GDM1 (cell line): ENCODE measurements around the gene CTDNEP1.
"Not testable (repeated sequence)": the region's sequence is repeated elsewhere in the genome, so short reads cannot be mapped to it uniquely, and the experiment has no call there.

Source experiments
- DNase-seq: peaks from one replicate; lab custom pipeline; 2025; lab: John Stamatoyannopoulos, UW

Gene CTDNEP1

DNA sequence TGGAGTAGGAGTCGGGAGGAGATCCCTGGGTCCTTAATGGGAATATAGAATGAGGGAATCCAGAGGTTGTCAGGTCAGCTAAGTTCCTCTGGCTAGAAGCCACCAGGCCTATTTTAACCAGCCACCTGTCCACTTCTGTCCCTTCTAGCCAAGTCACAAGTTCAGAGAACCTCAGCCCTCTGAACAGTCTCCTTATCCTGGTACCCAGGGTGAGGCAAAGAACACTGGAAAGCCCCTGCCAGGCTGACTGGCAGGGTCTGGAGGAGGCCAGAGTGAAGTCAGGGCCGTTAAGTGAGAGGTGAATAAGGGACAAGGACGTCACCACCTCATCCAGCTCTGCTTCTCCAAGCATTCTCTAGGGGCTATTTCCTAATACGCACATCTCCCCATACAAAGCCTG lies 2.7 kb downstream of the CTDNEP1 start:
- DNase-seq = no peak

DNA sequence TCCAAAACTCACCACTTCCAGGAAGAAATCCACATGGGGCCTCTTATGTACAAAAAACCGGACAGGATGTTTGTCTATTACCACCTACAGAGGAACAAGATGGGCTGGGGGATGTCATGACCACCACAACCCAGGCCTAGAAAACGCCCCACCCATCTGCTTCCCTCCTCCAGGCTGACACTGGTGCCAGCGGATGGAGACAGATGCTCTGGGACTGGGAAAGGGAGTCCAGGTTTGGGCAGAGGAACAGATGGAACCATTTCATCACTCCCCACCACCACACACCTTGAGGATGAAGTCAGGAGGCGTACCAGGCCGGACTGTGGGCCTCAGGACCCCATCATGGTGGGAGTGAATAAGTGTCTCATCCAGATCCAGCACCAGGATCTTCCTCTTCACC lies 4.8 kb downstream of the CTDNEP1 start:
- no peak for DNase-seq

DNA sequence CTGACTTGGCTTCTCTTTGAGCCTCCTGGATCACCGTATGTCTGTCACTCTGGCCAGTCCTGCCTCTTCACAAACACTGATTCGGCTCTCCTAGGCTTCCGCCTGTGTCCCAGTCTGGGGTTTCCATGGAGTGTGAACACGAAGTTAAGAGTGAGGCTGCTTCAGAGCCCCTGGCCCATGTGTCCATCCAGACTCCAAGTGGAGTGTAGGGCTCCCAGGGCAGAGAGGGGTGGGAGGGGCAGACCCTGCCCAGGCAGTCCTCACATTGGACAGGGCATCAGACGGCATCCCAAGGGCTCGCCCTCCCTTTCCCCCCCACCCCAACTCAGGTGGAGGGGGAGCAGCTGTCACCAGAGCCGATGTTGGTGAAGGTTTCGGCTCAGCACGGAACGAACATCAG lies 7.7 kb downstream of the CTDNEP1 start:
- not testable (repeated sequence) for DNase-seq

DNA sequence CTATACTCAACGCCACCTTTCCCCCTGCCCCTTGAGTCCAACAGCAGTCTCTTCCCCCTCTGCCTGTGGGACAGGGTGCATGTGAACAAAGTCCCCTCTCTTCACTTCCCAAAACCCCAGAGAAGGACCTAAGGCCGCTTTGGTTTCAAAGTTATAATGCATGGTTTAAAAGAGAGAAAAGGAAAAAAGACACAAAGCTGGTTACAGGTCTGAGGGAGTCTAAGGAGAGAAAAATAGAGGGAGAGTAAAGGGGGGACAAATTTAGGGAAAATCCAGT lies 8.1 kb downstream of the CTDNEP1 start:
- DNase-seq = no peak

DNA sequence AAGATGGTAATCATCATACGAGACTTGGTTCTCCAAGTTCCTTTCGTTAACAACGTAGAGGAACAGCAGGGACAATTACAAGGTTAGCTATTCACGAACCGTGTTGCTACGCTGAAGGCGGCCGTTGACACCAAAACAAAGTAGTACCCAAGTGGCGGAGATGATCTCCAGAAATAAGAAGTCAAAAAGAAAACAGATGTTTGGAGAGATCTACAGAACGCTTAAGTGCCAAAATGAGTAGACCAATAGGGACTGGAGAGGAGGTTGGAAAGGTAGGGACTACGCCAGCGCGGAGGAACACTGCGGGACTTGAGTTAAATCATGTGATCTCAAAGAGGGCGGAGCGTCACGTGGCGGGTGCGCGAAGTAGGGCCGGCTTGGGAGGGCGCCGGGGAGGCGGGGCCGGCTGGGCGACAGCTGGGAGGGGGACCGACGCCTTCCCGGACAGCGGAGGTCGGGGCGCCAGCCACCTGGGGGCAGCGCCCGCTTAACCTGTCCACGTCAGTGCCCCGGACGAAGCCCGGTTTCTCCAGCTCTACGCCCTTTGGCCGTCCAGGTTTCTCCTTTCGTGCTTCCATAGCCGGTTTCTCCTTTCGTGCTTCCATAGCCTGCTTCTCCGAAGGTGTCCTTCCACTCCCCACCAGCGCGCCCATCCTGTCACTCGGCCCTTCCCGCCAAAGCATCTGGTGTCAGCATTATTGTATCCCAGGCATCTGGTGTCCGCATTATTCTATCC lies 8.6 kb downstream of the CTDNEP1 start:
- DNase-seq = peak; percentile 87

DNA sequence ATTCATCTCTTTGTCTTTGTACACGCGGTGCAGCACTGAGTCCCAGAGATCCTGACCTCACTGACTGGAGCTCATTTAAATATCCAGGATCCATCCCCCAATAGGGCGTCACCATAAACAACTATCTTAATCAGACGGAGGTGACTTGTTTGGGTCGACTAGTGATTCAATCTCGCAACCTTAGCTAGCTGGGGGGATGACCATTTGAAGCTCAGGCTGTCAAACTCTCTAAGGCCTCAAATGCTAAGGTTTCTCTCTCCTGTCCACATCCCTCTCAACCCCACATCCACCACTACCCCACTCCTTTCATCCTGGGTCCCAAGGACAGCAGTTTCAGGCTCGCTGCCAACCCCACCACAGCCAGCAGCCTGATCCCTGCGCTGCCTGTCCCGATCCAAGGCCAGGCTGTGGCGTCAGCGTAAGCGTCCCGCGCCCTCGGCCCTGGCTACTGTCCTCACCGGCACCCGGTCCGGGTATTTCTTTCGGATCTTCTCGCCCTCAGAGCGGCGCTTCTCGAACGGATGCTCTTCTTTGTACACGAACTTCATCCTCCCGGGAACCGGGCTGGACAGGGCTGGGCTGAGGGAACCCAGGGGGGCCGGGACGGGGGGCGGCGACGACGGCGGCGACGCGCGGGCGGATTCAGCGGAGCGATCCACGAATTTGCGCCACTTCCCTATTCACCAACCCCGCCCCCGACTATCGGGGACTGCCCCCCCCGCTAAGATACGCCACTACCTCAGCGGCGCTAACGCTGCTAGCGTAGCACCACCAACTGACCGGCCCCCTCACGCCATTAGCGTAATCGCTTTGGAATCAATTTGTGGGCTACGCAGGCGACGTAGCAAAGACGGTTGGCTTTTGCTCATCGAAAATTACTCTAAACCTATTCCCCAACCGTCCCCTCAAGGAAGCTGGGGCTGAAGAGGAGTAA lies 9.5 kb downstream of the CTDNEP1 start, which contains the start of gene GABARAP:
TSS of gene GABARAP (minus strand) at position 667 of the 934 bp plus-strand sequence. CDS start at position 548, 119 bp downstream.
- peak; percentile 79 for DNase-seq

DNA sequence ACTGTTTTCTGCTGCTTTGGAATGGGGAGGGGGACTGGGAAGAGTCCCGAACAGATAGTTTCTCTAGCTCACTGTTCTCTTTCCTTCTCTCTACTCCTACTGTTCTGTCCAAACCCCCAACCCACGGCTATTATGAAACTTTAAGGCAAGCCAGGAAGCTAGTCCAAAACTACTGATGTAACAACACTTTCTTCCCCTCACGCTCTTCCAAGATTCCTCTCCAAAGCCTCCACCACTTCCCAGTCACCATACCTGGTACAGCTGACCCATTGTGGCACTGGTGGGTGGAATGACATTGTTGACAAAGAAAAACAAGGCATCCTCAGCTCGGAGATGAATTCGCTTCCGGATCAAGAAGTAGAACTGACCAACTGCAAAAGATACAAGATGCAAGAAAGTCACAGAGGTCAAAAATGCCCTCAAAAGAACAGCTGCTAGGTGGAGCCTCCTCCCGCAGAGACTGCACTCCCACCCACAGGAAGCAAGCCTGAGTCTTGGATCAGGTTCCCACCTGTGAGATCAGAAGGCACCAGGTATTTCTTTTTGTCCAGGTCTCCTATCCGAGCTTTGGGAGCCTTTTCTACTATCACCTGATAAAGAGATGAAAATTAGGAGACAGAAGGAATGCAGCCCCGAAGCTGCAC lies 10.3 kb downstream of the CTDNEP1 start:
- no peak for DNase-seq

DNA sequence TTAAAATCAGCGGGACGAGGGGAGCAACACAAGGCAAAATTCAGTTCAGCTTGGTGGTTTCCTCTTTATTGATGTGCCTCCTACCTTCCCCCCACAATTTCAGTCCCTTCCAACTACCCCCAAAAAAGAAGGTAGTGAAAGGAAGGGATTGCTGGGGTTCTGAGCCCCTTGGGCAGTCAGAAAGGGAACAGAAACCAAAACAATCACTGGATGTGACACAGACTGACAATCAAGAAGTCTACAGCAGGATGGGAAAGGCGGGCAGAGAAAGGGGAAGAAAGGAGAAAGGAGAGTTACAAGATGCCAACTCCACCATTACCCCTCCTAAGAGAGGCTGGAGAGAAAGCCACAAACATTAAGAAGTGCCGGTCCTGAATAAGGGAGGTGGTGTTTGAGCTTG lies 11.2 kb downstream of the CTDNEP1 start:
- no peak for DNase-seq

DNA sequence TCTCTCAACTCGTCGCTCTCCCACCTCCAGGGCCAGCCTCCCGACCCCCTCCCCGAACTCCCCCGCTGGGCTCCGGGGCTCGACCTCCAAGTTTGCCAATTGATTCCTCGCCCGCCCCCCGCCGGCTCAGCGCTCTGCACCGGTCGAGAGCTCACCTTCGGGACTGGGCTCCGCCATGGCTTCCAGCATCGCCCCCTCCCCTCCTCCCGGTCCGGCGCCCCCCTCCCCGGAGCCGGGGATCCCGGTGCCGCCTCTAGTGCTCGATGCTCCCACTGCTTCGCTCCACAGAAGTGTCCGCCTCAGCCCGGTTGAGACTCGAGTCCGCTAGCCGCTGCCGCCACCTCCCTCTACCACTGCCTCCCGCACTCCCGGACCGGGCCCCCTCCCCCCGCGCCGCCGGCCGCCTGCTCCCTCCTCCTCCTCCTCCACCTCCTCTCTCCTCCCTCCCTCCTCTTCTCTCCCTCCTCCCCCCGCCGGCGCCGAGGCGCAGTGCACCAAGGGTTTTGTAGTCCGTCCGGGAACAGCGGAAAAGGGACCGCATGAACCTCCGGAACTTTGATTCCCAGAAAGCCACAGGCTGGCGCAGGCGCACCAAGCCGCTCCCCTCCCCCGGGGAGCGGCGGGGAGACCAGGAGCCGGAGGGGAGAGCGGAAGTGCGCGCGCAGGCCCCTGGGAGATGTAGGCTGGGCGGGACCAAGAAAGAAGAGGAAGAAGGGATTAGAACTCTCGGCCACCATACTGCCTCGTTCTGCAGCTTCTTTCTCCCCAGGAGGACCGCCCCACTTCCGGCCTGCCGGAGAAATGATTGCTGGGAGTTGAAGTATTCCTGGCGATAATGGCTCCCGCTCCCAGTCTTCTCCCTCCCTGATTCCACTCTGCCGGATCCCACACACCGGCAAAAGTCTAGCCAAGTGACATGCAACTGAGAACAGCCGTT lies 12.2 kb downstream of the CTDNEP1 start, which contains the start of gene PHF23:
TSS of gene PHF23 (minus strand) at position 367 of the 937 bp plus-strand sequence. CDS start at position 189, 178 bp downstream.
- DNase-seq = peak; percentile 99

DNA sequence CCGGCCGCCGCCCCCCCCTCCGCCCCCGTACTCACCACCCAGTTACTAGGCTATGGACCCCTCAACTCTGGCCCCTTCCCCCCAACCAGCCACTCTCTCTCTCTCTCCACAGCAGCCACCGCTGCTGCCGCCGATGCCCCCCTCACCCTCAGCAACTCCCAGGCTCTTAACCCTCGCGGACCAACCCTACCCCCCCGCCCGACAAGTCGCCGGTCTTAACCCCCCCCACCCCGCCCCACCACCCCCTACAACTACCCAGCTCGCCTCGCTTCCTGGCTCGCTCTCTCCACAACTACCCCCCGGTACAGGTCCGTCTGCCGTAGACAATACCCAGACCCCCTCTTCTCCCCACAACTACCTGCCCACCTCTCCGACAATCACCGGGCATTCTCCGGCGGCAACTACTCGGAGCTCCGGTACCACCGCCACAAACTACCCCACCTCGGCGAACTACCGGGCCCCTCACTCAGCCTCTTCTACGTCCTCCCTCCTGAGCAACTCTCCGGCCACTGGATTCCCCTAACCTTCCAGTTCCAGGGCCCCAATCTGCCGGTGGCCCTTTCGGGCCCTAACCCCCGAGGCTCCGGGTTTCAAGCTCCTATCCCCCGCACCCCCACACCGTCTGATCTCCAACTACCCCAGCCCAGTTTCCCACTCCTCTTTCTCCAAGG lies 13.0 kb downstream of the CTDNEP1 start:
- no peak for DNase-seq

DNA sequence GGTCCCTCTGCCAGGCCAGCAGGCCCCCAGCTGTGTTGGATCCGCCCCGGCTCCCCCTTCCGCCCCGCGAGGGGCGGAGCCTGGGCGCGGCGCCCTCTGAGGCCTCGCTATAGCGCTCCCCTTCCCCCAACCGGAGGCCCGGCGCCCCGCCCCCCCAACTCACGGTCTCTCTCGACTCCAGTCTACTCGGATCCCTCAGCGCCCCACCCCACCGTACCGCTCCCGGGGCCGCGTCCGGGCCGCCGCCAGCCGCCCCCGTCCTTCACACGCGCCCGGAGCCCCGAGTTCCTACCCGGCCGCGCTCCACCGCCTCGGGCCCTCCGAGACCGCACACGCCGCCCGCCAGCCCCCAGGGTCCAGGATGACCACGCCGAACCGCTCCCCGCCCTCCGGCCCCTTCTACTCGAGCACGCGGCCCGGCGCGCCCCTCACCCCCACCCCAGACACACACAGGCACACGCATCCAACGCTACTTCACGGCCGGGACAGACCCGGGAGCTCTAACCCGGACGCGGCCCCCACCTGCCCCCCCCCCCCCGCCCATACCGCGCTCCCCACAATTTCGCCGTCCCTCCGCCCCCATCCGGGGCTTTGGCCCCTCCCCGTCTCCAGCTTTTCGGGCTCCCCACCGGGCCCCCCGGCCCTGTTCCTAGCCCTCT lies 13.6 kb downstream of the CTDNEP1 start:
- DNase-seq = peak; percentile 53

DNA sequence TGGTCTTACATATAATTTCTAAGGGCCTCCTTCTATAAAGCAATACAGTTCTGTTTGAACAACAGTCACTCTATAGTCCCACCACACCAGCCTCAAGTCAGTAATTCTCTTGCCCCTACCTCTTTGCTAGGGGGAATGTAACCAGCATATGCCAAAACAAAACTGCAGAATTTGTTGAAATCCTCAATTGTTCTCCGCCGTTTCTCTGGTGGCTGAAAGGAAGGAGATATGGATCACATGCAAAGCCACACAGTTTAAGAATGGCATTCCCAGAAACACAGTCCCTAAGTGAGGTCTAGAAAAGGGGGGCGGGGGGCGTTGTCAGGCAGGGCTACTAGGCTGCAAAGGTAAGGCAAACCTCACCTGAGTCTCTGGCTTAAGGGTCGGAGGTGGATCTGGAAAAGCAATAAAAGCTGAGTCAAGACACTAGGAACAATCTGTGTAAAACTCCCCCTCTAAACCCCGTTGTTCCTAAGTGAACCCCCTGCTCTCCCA lies 14.2 kb downstream of the CTDNEP1 start:
- no peak for DNase-seq

DNA sequence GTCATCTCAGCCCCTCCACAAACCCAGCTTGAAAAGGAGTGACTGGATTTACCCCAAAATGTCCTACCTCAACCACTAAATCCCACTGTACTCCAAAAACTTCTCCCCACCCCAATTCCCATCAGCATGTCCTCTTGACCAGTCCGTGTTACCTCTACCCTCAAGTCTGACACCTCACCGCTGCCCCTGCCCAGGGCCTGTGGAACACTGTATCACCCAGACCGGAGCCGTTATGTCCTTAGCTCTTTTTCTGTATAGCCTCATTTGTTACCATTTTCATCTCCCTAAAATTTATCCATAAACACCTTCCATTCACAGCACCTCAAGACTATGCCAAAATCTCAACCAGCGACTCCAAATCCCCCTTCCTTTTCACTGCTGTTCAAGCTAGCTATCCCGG lies 14.7 kb downstream of the CTDNEP1 start:
- DNase-seq = no peak

DNA sequence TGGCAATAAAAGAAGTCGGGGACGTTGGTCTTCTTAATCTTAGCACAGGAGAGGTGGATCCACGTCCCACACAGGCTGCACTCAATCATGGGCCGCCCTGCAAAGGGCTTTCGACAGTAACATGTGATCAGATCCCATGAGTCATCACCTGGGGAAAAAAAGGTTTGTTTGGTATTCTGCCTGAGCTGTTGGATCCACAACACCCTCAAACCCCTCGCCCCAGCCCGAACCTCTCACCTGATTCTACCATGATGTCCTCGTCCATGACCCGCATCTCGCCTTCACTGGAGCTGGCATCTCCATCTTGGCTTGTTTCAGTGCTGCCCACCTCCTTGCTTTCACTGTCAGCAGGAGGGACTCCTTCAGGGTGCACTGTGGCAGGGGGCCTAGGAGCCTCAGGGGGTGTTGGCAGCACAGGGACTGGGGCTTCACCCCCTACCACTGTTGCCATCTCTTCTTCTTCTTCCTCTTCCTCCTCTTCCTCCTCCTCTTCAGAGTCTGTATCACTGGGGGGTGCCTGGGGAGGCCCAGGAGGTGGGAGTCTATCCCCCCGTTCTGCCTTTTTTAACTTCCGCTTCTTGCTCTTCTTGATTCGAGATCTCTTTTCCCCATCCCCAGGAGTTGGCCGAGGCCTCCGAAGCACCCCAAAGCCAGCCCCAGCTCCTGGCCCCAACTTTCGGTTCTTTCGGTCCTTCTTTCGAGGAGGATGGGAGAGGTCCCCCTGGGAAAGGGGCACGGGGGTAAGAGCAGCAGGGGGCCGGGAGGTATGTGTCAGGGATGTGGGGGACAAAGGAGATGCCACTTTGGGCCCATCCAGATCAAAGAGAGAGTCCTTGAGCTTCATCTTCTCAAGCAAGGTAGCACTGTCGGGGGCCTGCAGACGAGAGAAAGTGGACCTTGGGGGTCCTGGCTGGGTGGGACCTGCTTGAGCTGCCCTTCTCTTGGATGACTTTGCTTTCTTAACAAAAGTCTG lies 15.6 kb downstream of the CTDNEP1 start:
- no peak for DNase-seq

DNA sequence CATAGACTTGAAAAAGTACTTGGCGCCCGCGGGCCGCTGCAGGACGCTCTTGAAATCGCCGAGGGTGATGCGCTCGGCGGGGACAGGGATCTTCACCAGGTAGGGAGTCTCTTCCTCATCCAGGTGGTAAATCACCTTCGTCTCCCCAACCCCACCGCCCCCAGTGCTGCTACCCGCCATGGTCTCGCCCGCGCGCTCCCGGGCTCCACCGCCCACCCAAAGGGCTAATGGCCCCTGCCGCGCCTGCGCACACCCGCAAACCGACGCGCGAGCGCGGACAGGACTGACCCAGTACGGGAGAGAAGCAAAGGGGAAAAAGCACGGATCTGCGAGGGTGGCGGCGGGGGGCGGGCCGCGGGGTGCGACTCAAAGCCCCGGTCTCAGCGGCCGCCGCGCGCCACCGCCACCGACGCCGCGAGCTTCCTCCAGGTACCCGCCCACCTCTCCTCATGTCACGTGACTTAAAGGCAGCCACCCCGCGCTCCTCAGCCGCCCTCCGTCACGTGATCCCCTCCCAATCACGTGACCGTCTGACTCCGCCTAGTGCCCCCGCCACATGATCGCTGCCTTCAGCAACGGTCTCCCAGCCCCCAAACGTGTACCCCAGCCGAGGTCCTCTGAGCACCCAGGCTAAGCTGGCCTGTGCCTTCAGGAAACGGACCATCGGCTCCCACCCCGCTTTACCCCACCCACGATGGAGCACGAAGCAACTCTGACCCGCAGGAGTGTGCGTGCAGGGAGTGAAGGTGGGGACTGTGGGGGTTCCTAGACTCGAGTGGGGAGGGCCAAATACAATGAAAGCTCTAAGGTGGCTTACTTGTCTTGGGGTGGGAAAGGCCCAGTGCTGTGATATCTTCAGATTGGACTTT lies 17.2 kb downstream of the CTDNEP1 start, which contains the start of gene DVL2:
TSS of gene DVL2 (minus strand) at position 435 of the 869 bp plus-strand sequence. CDS start at position 180, 255 bp downstream.
- peak; percentile 90 for DNase-seq

DNA sequence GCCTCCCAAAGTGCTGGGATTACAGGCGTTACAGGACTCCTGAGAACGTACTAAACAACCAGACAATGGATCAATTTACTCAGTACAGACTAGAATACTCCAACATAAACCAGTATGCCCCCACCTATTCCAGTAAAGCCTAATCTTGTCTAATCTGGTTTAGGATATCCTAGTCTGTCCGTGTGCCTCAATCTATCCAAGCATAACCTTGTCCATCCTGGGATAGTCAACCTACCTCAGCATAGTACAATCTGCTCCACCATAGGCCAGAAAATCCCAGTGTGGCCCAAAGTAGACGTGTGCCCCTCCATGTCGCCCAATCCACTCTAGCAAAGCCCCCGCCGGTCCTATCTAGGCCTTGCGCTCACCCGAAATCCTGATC lies 17.8 kb downstream of the CTDNEP1 start:
- DNase-seq = no peak

DNA sequence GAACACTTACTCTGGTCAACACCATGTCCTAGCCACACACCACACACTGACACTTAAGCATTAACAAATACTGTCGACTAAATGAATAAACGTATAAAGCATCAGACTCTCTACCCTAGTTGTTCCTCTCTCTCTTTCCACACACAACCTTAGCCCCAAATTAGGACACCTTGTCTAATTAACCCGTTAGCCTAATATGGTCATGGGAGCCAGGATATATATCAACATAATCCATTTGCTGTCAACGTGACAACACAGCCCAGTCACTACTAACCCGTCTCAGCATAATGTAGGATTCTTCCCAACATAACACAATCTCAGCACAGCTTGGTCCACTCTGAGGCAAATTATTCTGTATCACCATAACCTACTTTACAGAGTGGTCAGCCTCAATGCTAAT lies 19.4 kb downstream of the CTDNEP1 start:
- DNase-seq = no peak

DNA sequence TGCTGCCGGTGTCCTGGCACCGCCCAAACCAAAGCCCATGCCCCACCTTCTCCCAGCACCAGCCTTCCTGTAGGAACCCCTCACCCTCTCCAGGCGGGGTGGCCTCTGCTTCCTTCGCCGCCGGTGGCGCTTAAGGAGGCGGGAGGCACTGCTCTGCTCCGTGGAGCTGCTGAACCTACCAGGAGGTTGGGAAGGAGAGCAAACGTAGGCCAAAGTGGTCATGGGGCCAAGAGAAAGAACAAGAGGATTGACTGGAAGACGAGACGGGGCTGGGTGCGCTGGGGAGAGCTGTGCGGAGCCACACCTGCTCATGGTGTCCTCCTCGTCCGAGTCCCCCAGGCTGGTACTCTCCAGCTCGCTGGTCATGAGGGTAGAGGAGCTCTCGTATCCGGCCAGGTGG lies 22.0 kb downstream of the CTDNEP1 start:
- DNase-seq = no peak
